A673 (cell line): ENCODE data around the gene APOBEC2.

Experiments
- EZH2 ChIP-seq: fragments of 200-600 bp; sonication (generic); IDR thresholded peaks from 2 replicates; pipeline ENCODE4 v1.6.1; 2017; ENCODE audit warnings: borderline replicate concordance, low read depth, mild to moderate bottlenecking, mixed read lengths, antibody characterized with exemption, low read length; ENCODE audit not compliant: poor library complexity, severe bottlenecking
- TF ChIP-seq, protein P1 (sequence below): fragments of 300-800, 200-600 bp; sonication (generic); conservative IDR thresholded peaks from 2 replicates; pipeline ENCODE4 v1.5.1; 2017; ENCODE audit warnings: low read depth, mild to moderate bottlenecking, antibody characterized with exemption, low read length, moderate library complexity, mixed read lengths

DNA sequence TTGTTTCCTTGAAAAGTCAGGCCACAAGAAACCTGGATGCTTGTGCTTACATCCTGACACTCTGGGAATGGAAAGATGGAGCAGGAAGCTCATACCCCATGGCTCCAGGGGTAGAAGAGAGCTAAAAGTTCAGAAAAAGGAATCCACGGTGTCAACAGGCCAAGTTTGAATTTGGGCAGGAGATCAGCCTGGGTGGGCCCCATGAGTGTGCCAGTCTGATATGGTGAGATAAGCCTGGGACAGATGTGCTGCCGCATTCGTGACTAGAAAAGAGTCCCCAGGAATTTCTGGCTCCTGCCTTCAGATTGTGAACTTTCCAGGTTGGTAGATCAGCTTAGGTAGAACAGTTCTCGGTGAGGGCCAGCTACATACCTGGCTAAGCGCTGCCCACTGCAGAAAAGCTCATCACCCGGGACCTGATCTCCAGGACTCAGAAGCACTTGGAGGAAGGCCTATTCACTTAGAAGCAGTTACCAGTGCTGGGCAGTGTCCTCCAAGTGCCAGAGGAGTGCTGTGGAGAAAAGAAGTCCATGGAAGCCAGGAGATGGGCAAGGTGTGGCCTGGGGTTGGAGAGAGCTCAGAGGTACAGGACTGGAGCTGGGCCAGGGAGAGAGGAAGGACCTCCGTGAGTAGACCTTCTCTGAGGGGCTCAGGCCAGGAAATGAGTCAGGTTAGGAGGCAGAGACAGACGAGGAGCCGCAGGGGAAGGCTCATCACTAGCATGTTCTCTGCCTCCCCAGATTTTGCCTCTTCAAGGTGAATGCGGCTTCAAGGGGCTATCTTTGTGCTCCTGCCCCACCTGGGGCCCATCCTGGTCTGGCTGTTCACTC lies 10.6 kb upstream of the APOBEC2 start, which contains the start of gene TSPO2:
- TF ChIP-seq, protein P1, sequence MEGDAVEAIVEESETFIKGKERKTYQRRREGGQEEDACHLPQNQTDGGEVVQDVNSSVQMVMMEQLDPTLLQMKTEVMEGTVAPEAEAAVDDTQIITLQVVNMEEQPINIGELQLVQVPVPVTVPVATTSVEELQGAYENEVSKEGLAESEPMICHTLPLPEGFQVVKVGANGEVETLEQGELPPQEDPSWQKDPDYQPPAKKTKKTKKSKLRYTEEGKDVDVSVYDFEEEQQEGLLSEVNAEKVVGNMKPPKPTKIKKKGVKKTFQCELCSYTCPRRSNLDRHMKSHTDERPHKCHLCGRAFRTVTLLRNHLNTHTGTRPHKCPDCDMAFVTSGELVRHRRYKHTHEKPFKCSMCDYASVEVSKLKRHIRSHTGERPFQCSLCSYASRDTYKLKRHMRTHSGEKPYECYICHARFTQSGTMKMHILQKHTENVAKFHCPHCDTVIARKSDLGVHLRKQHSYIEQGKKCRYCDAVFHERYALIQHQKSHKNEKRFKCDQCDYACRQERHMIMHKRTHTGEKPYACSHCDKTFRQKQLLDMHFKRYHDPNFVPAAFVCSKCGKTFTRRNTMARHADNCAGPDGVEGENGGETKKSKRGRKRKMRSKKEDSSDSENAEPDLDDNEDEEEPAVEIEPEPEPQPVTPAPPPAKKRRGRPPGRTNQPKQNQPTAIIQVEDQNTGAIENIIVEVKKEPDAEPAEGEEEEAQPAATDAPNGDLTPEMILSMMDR = no peak
- no peak for TF ChIP-seq EZH2
